Transverse colon (tissue), 4 donors: Measurements from ENCODE around the gene DISC1. TPM values are rescaled to one million over a fixed set of nuclear protein-coding genes. Genes with fewer than 3 reads are reported as not detected.
A peak's percentile ranks its signal among the peaks of the same experiment; 100 is the strongest.

ENCODE experiments used
- DNase-seq: peaks from one replicate; pipeline ENCODE4 v3.0.0-alpha.2; 2019
- H3K27ac ChIP-seq, 4 donors: fragments of 200-600 bp; sonication (generic); 2 replicates each; pipeline ENCODE4 v1.5.1; 2016 to 2018; ENCODE audit warnings: inconsistent platforms in 4 of 4
- H3K27me3 ChIP-seq: fragments of 200-600 bp; sonication (generic); 2 replicates; pipeline ENCODE4 v1.5.1; 2017; ENCODE audit warnings: inconsistent platforms
- H3K36me3 ChIP-seq, 4 donors: fragments of 200-600 bp; sonication (generic); 2 replicates each; pipeline ENCODE4 v1.5.1; 2017 to 2019; ENCODE audit warnings: inconsistent platforms in 4 of 4
- H3K4me1 ChIP-seq, 4 donors: fragments of 200-600 bp; sonication (generic); 2 replicates each; pipeline ENCODE4 v1.5.1; 2017 to 2020; ENCODE audit warnings: inconsistent platforms in 4 of 4
- H3K4me3 ChIP-seq, 4 donors: fragments of 200-600 bp; sonication (generic); 1 replicate in 1 of 4; 2 replicates in 3 of 4; pipeline versions ENCODE4 v1.5.1 to v1.6.1; 2017 to 2019; ENCODE audit warnings: inconsistent platforms in 4 of 4
- H3K9me3 ChIP-seq, 2 donors: fragments of 200-600 bp; sonication (generic); 2 replicates each; pipeline ENCODE4 v1.5.1; 2017 to 2019; ENCODE audit warnings: inconsistent platforms in 2 of 2
- CTCF ChIP-seq, 5 experiments: fragments of 200-600 bp in 3 of 5; fragments of 450-650 bp in 2 of 5; sonication (generic) in 3 of 5; IDR thresholded peaks; 1 replicate in 2 of 5; 2 replicates in 3 of 5; pipeline ENCODE4 v1.5.1; 2016 to 2017; ENCODE audit warnings: antibody characterized with exemption in 5 of 5, inconsistent platforms in 3 of 5, mild to moderate bottlenecking in 2 of 5, moderate library complexity in 1 of 5
- EP300 ChIP-seq: sonication (generic); formaldehyde crosslinking; IDR thresholded peaks from one replicate; pipeline ENCODE4 v1.6.1; 2017; ENCODE audit warnings: antibody characterized with exemption, low read depth
- POLR2A ChIP-seq: fragments of 450-650 bp; IDR thresholded peaks from one replicate; pipeline ENCODE4 v1.6.1; 2016; ENCODE audit warnings: antibody characterized with exemption, mild to moderate bottlenecking, moderate library complexity
- POLR2AphosphoS5 ChIP-seq, 3 donors: sonication (generic); formaldehyde crosslinking; IDR thresholded peaks; one replicate each; pipeline ENCODE4 v1.6.1; 2016; ENCODE audit warnings: antibody characterized with exemption in 3 of 3
- WGBS, 2 donors: methylation state at CpG; one replicate each; pipeline ENCODE4 v1.1.5; 2018; ENCODE audit warnings: low coverage in 1 of 2; 5-methylcytosine and 5-hydroxymethylcytosine counted together
- in situ Hi-C, 4 donors: fragments of 200-750 bp; cut with MboI; loops; one replicate each; pipeline versions ENCODE4 v1.15.0 to v1.15.1; 2017; ENCODE audit warnings: low sequenced_read_pairs in 3 of 4, low pct_ligation_motif_present in 1 of 4, low pct_unique_long_range_greater_than_20kb in 1 of 4
- intact Hi-C: fragments of 100-400 bp; cut with DNase I; formaldehyde crosslinking; loops from one replicate; pipeline ENCODE4 v1.15.1; 2023; ENCODE audit warnings: low total_unique reads
- total RNA-seq, 4 donors: library from RNA; depleted of rRNA; stranded (reverse); fragments of >200 nt; gene quantifications; one replicate each; pipeline ENCODE4 v1.1.0, GENCODE V29; 2016

The DISC1 gene
- total RNA-seq, 4 donors from 2014 or later: 7.8 to 20.3 (median 11.5) TPM

DNA sequence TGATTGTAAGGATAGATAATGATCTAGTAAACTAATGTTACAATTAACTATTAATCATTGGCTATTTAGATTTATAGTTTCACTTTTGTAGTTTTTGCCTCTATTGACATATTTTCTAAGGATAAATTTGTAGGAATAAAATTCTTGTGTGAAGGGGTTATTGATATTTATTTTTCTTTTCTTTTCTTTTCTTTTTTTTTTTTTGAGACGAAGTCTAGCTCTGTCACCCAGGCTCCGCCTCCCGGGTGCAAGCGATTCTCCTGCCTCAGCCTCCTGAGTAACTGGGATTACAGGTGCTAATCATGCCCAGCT, 24.0 kb upstream of the DISC1 start:
- peak overlapping the region in 2 of 4 donors; percentile 8 to 45 for H3K27ac ChIP-seq
- H3K4me1 ChIP-seq: peaks cover 0 to 31% (median 10%) of the 10 kb centered on the region in 4 donors
- H3K36me3 ChIP-seq: no peaks in the 10 kb centered on the region
- no peak for DNase-seq
- WGBS, 2 donors: 44 to 81% methylated on average over 2 to 4 of the region's 4 CpGs
- intact Hi-C loops: loop anchor here (5.0 kb wide), 1 partner anchor 1655 kb away; no protein-coding TSS in a partner anchor
- no peaks in the 10 kb centered on the region for H3K9me3 ChIP-seq
- no peak overlapping the region for H3K4me3 ChIP-seq
- in situ Hi-C loops: loop anchor here in 3 of 4 donors (5.0 to 10.0 kb wide), 3 partner anchors 240 to 258 kb away; no protein-coding TSS in a partner anchor
- TF ChIP-seq POLR2A: no peak
- TF ChIP-seq POLR2AphosphoS5 (IDR thresholded peaks at IDR 0.05): no peak
- no peak for TF ChIP-seq EP300
- TF ChIP-seq CTCF (IDR thresholded peaks at IDR 0.05): no peak
- H3K27me3 ChIP-seq: no peaks in the 10 kb centered on the region

GRCh38 chr1:231603598-231604275, 22.9 kb upstream of the DISC1 start:
- peak overlapping the region; percentile 1 to 55 (median 35) for H3K4me3 ChIP-seq
- in situ Hi-C loops (loop anchor here in 3 of 4 donors (5.0 to 10.0 kb wide), 3 partner anchors 241 to 259 kb away; no protein-coding TSS in a partner anchor), intact Hi-C loops (loop anchor here (5.0 kb wide), 1 partner anchor 1656 kb away; no protein-coding TSS in a partner anchor)
- no peaks in the 10 kb centered on the region for H3K27me3 ChIP-seq
- peaks cover 0 to 31% (median 10%) of the 10 kb centered on the region in 4 donors for H3K4me1 ChIP-seq
- TF ChIP-seq CTCF (IDR thresholded peaks at IDR 0.05): peak; percentile 71 to 87 (median 80)
- TF ChIP-seq POLR2A: no peak
- H3K27ac ChIP-seq: peak overlapping the region; percentile 36 to 54 (median 48)
- 10 to 23% methylated on average over 8 of the region's 8 CpGs for WGBS, 2 donors
- DNase-seq: peak; percentile 48
- H3K36me3 ChIP-seq: no peaks in the 10 kb centered on the region
- peaks cover 0 to 3% of the 10 kb centered on the region in 2 donors for H3K9me3 ChIP-seq

- DNase-seq: no peak
- Histone ChIP-seq H3K4me3 (peak overlapping the region in 1 of 4 donors; percentile 55), H3K36me3 (no peaks in the 10 kb centered on the region), H3K9me3 (peaks cover 0 to 3% of the 10 kb centered on the region in 2 donors), H3K27me3 (no peaks in the 10 kb centered on the region), H3K4me1 (peaks cover 0 to 31% (median 10%) of the 10 kb centered on the region in 4 donors), H3K27ac (no peak overlapping the region)
- TF ChIP-seq CTCF (IDR thresholded peaks at IDR 0.05): peak in 1 of 5 experiments; percentile 5
- TF ChIP-seq POLR2A: no peak
- TF ChIP-seq POLR2AphosphoS5 (IDR thresholded peaks at IDR 0.05): no peak
- no peak for TF ChIP-seq EP300
- WGBS, 2 donors: 65 to 75% methylated on average over 2 of the region's 2 CpGs
- in situ Hi-C loops (loop anchor here in 3 of 4 donors (5.0 to 10.0 kb wide), 3 partner anchors 242 to 259 kb away; no protein-coding TSS in a partner anchor), intact Hi-C loops (loop anchor here (5.0 kb wide), 1 partner anchor 1657 kb away; no protein-coding TSS in a partner anchor)
Measured at GRCh38 chr1:231604276-231604621, 22.3 kb upstream of the DISC1 start.

DNA sequence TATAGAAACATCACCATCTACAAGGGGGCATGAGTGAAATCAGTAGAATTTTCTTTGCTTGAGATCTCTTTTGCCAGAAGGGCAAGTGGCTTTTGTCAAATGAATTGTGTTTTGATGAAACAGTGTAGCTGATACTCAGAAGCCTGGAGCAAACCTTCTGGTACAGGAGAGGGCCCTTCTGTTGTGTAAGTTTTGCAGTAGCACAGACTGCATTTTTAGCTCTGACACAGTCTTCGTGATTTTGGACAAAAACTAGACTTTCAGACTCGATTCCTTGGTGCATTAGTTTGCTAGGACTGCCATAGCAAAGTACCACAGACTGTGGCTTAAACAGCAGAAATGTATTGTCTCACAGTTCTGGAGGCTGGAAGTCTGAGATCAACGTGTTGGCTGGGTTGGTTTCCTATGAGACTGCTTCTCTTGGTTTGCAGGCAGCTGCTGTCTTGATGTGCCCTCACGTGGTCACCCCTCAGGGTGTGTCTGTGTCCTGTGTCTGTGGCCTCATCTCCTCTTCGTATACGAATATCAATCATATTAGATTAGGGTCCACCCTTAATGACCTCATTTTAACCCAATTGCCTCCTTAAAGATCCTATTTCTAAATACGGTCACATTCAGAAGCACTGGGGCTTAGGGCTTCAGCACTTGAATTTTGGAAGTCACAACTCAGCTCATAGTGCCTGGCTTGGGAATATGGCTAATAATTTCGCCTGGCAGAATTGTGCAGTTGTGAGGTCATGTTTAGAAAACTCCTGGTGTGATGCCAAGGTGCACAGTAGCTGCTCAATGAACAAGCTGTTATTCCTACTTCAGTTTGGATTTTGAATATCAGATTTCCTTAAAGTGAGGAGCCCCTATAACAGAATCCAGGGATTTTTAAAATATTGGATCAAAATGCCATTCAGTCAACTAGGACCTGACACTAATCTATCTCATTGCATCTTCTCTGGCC, 21.2 kb upstream of the DISC1 start:
- Histone ChIP-seq H3K4me3 (no peak overlapping the region), H3K9me3 (peaks cover 0 to 3% of the 10 kb centered on the region in 2 donors), H3K36me3 (no peaks in the 10 kb centered on the region), H3K27ac (no peak overlapping the region), H3K27me3 (no peaks in the 10 kb centered on the region), H3K4me1 (peaks cover 0 to 28% (median 10%) of the 10 kb centered on the region in 4 donors)
- intact Hi-C loops: loop anchor here (5.0 kb wide), 1 partner anchor 248 kb away; no protein-coding TSS in a partner anchor
- no peak for DNase-seq
- WGBS, 2 donors: 59 to 62% methylated on average over 3 to 8 of the region's 8 CpGs
- in situ Hi-C loops: loop anchor here in 2 of 4 donors (10.0 kb wide), 2 partner anchors 251 to 261 kb away; no protein-coding TSS in a partner anchor
- no peak for TF ChIP-seq POLR2AphosphoS5 (IDR thresholded peaks at IDR 0.05)
- TF ChIP-seq EP300: no peak
- no peak for TF ChIP-seq CTCF (IDR thresholded peaks at IDR 0.05)
- no peak for TF ChIP-seq POLR2A
